Regular cardiac myocyte (primary cell): Measurements from ENCODE around the gene STIL. TPM values are rescaled to one million over a fixed set of nuclear protein-coding genes. Genes with fewer than 3 reads are reported as not detected.

Experiments
- total RNA-seq: library from RNA; depleted of rRNA; stranded (reverse); fragments of >200 nt; gene quantifications from 2 replicates; pipeline ENCODE4 v1.2.3, GENCODE V29; 2014

STIL gene
- 4.2 and 13.0 TPM in 2 replicates for total RNA-seq

DNA sequence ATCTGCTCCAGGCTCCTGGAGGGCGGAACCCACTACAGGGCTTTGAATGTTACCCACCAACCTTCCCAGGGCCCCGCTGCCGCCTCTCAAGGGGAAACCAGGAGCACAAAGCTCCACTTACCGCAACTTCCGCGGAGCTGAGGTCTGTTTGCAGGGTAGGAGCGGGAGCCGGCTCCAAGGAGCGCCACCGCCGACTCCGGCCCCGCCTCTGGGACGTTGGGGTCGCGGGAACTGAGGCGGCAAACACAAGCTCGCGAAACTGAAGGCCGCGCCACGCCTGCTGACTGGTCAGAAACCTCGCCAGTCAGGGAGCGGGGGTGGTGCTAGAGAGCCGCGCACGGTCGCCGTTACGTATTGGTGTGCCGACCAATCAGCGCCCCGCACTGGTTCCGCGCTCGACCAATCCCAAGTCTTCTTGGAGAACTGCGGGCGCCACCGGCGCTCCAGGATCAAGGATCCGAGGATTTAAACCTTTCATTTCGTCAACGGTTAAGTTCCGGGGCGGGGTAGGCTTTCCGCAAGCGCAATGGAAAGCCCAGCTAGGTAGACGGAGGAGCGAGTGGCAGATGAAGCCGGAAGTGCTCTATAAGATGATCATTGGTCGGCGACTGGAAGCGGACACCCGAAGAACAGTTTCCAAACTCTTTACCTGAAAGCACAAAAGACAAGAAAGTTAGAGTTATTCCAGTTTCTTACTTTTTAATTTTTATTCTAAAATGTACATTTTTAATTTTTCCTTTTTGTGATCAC, at the start of gene STIL:
TSS of gene STIL (minus strand) at position 233 of the 750 bp plus-strand sequence. CDS start 3,828 bp downstream, outside the sequence.

GRCh38 chr1:47333578-47333921, 19.6 kb upstream of the STIL start, which contains the start of gene CMPK1:
Gene CMPK1 (plus strand): TSS chr1:47333790. CDS start chr1:47333946, 156 bp downstream.

GRCh38 chr1:47232187-47232874, 81.6 kb downstream of the STIL start, which contains the start of gene TAL1:
Gene TAL1 (minus strand): TSS chr1:47232225. CDS start chr1:47225888, 6,337 bp downstream.

Other genes with a start within 250 kb of the STIL start
- gene CYP4Z1, start 246.9 kb downstream of the STIL start, total RNA-seq: not detected in 2 replicates
- gene CYP4A22, start 176.7 kb downstream of the STIL start, total RNA-seq: not detected in 2 replicates
- 0.58 and 1.7 TPM in 2 replicates for gene PDZK1IP1, start 124.1 kb downstream of the STIL start, total RNA-seq
- gene TAL1, start 81.9 kb downstream of the STIL start, total RNA-seq: 0.19 and 11.3 TPM in 2 replicates
- 155 and 177 TPM in 2 replicates for gene CMPK1, start 19.6 kb upstream of the STIL start, total RNA-seq
- gene FOXE3, start 102.1 kb upstream of the STIL start, total RNA-seq: not detected in 2 replicates
- gene FOXD2, start 123.9 kb upstream of the STIL start, total RNA-seq: under 0.01 TPM in 2 replicates